HG03558 (cell line): ENCODE data around the gene BIVM.
"Not testable (repeated sequence)": the region's sequence is repeated elsewhere in the genome, so short reads cannot be mapped to it uniquely, and the experiment has no call there.

Source experiments
- ATAC-seq: cut with Tn5 transposase; IDR thresholded peaks from one replicate; pipeline ENCODE4 v1.9.1; 2021; ENCODE audit warnings: moderate number of reproducible peaks; ENCODE audit not compliant: unreplicated experiment; ENCODE audit errors: extremely low read depth

Gene BIVM

GRCh38 chr13:102798581-102799425 is at the start of gene BIVM, which contains the start of gene POGLUT2:
Gene BIVM, plus strand, starts transcription at chr13:102799119. Its CDS starts 8,149 bp downstream, at chr13:102807268.
Gene POGLUT2, minus strand, starts transcription at chr13:102798976. Its CDS starts 306 bp downstream, at chr13:102798670.
- ATAC-seq: peak; percentile 72

DNA sequence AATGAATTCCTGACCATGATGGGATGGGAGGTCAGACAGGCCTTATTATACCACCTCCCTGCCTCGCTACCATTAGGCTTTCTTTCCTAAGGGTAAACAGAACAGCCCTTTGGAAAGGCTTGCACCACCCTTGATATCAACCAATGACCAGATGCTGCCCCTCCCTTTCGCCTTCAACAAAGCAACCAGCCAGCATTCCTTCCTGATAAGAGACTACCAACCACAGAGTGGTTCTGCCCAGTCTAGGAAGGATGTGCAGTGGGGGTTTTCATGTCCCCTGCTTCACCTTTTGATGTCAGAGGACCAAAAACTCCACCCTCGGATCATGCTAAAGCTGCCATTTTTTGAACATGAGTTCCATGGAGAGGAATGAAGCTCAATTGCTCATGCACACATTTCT is 47.0 kb upstream of the BIVM start:
- ATAC-seq: no peak

DNA sequence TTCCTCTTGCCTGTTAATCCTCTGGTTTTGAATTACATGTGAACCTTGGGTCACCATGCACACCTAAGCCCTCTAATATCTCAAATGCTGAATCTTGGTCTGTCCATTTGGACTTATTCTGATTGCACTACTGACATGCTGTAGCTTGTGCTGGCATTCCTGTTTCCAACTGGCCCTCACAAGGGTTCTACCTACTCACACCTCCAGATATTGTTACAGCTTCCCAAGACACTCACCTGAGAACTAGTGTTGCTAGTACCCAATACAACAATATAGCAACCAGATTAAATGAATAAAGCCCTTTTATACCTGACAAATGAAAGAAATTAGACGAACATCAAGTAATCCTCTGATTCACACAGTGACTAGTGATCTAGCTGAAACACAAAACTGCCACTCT is 41.9 kb upstream of the BIVM start:
- no peak for ATAC-seq

DNA sequence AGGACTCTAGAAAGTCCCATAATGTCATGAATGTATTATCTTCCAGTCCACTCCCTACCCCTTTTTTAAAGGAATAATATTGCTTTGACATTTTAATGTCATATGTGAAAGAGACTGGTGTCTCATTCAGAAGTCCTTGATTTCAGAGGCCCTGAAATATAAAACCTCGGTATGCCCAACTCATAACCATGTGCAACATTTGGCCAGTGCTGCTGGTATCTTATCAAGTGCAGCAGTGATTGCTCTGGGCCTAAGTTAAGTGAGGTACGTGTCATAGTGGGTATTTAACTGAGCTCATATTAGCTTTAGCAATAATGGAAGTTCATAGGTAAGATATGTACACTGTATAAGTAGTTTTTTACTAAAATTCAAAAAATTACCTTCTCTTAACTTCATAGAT is 40.1 kb upstream of the BIVM start:
- ATAC-seq: no peak

DNA sequence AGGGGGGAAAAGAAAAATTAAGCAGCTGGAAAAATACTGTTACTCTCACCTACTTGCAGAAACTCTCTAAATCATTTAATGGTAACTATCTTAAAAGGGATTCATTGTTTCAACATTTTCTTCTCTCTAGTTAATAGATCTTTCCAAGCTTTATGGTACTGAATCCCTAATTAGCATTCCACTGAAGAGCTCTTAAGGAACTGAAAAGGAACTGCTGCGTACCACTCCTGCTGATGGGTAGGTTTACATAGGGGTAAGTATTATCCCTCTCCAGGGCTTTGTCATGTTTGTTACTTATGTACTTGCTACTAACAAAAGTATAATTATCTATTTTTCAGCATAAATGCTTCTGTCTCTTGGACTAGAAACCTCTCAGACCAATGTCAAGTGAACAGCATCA is 37.8 kb upstream of the BIVM start:
- ATAC-seq: no peak

DNA sequence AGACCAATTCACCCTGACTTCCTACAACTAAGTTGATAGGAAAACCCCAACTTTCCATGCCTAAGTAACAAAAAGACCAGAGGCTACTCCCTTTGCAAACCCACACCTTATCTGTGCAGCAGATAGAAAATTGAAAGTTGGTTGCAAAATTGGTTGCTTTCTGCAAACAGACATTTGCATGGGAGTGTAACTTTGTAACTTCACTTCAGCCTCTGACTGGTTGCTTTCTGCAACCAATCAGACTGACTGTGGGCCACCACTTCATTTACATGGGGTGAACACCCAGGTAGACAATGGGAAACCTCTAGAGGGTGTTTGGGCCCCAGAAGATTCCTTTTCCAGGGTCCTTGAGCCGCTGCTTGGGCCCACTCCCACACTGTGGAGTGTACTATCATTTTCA is 35.2 kb upstream of the BIVM start:
- ATAC-seq: no peak

- no peak for ATAC-seq
Observed at GRCh38 chr13:102768909-102769308, 30.0 kb upstream of the BIVM start.

DNA sequence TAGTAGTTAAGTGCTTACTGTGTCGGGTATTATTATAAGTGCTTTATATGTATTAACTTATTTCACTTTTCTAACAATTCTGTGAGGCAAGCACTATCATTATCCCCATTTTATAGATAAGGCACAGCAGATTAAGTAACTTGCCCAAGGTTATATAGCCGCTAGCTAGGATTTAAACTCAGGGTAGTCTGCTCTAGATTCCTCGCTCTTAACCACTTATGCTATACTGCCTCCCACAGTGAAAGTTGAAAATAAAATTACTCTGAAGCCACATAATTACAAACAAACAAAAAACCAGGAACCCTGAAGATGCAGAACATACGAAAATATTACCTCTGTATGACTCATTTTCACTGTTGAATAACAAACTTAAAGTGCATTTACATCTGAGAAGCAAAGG is 29.2 kb upstream of the BIVM start:
- no peak for ATAC-seq

DNA sequence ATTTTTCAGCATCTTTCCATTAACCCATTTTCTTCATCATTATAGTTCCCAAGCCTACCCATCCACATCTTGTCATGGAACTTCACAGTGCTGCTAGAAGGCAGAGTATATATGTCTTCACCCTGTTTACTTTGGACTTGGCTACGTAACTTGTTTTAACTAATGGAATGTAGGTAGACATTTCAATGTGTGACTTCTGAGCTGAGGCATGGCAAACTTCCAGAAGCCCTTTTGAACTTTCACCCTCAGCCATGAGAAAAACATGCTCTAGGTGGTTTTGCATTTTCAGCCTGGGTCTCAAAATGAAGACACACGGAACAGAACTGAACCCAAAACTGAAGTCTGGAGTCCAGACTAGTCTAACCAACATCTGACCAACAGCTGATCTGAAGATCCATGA is 28.5 kb upstream of the BIVM start:
- no peak for ATAC-seq

GRCh38 chr13:102771298-102772041 is 27.4 kb upstream of the BIVM start:
- no peak for ATAC-seq

DNA sequence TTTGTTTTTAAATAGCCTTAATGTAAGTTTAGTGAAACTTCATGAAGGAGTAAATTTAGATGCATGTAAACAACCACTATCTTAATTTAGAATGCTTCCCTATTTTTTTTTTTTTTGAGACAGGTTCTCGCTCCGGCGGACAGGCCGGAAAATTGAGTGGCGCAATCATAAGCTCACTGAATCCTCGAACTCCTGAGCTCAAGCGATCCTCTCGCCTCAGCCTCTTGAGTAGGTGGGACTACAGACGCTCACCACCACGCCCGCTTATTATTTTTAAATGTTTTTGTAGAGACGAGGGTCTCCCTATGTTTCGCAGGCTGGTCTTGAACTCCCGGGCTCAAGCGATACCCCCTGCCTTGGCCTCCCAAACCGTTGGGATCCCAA is 26.9 kb upstream of the BIVM start:
- no peak for ATAC-seq

- peak; percentile 84 for ATAC-seq
Observed at GRCh38 chr13:102773441-102774213, 25.3 kb upstream of the BIVM start, which contains the start of gene TEX30. Gene TEX30, minus strand, starts transcription at chr13:102773786. Its CDS starts 3,760 bp downstream, at chr13:102770026.

DNA sequence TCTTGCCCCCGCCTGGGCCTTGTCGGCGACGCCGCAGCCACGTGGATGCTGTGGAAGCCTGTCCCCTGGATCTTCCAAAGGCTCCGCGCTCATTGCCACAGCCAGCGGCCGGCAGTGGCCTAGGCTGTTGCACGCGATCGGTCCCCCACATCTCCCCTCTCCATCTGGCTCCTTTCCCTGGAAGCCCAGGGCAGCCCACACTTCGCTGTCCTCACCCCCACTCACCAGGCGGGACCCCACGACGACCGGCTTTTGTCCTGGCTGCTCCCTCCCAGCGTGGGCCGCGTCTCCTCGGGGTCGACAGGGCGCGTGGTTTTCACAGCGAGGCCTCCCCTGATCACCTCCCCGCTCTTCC is 24.7 kb upstream of the BIVM start:
- ATAC-seq: no peak

DNA sequence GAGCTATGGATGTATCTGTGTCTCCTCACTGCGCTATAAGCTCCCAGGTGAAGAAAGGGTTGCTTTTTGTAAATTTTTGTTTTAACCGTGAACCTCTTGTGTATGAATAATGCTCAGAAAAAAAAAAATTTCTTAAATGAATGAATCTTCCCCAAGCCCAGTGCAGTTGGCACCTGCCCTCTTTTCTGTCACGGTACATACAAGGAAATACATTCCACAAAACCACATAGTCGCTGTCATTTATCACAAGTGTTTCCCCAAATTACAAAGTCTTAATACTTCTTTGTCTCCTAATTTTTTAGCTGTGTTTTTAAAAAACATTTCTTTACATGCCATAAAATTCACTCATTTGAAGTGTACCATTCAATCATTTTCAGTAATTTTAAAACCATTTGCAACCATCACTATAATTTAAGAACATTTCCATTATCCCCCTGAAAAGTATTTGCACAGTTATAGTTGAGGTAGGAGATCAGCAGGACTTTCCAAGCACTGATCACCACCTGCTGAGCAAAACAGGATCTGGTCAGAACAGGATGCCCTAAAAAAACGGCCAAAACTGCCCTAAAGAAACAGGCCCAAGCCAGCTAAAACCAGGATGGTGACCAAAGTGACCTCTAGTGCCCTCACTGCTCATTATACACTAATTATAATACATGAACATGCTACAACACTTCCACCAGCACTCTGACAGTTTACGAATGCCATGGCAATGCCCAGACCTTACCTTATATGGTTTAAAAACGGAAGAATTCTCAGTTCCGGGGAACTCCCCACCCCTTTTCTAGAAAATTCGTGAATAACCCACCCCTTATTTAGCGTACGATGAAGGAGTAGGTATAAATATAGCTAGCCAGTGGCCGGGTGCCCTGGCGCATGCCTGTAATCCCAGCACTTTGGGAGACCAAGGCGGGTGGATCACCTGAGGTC is 24.1 kb upstream of the BIVM start:
- no peak for ATAC-seq

GRCh38 chr13:102776271-102776670 is 22.6 kb upstream of the BIVM start:
- no peak for ATAC-seq

DNA sequence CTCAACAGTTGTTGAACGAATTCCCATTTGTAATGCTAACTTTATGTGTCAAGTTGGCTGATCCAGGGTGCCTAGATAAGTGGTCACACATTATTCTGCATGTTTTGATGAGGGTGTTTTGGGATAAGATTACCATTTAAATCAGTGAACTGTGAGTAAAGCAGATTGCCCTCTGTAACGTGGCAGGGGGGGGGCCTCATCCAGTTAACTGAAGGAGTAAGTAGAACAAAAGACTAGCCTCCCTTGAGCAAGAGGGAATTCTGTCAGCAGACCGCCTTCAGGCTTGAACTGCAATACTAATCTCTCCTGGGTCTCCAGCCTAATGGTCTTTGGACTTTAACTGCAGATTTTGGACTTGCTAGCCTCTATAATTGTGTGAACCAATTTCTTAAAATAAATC is 21.2 kb upstream of the BIVM start:
- no peak for ATAC-seq

DNA sequence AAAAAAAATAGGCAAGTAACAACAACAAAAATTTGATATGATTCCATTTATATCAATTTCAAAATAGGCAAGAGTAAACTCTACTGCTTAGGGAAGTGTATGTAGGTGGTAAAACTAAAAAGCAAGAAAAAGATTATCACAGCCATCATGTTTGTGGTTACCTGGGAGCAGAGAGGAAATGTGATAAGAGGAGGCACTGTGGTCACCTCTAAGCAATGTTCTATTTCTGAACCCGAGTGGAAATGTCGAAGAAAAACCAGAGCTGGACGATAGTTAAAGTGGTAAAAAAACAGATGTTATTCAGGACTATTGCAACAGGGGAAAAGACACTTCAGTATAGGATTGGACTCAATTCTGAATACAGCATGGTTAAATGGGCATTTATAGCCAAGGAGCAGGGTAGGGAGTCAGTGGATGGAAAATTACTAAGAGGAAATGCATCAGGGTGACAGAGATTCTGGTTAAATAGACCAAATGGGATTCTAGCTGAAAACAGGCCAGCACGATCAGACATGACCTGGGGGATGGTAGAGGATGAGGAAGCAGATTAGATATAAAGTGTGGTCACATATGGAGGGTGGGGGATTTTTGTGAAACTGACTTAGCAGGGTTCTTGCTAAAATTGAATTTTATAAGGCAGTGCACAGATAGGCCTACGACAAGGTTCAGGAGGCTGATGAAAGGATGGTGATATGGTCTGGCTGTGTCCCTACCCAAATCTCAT is 19.3 kb upstream of the BIVM start:
- ATAC-seq: no peak

DNA sequence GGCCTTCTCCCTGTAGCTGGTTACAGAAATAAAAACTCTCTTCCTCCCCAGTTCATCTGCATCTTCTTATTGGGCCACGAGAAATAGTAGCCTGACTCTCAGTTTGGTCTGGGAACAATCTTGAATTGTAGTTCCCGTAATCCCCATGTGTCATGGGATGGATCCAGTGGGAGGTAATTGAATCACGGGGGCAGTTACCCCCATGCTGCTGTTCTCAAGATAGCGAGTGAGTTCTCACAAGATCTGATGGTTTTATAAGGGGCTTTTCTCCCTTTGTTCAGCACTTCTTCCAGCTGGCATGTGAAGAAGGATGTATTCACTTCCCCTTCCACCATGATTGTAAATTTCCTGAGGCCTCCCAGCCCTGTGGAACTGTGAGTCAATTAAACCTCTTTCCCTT is 18.3 kb upstream of the BIVM start:
- ATAC-seq: not testable (repeated sequence)

DNA sequence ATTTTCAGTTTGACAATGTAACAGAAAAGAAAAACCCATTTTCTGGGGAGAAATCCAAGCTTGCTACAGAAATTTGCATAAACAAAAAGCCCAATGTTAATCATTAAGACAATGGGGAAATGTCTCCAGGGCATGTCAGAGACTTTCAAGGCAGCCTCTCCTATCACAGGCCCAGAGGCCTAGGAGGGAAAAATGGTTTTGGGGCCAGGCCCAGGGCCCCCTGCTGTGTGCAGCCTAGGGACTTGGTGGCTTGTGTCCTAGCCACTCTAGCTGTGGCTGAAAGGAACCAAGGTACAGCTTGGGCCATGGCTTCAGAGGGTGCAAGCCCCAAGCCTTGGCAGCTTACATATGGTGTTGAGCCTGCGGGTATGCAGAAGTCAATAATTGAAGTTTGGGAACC is 17.3 kb upstream of the BIVM start:
- no peak for ATAC-seq
